H1 (cell line): Measurements from ENCODE around the gene NEGR1. TPM values are rescaled to one million over a fixed set of nuclear protein-coding genes. Genes with fewer than 3 reads are reported as not detected.

Experiments
- CTCF ChIA-PET: fragments of 300-600 bp; sonication (Branson Sonifier 250); formaldehyde crosslinking; loops from one replicate; lab custom pipeline; 2021; ENCODE audit not compliant: partially characterized antibody; lab: Charles Lee
- POLR2A ChIA-PET: fragments of 300-600 bp; sonication (Branson Sonifier 250); formaldehyde crosslinking; loops from one replicate; lab custom pipeline; 2021; ENCODE audit warnings: inconsistent platforms; ENCODE audit not compliant: partially characterized antibody; lab: Charles Lee
- DNase-seq, 2 experiments: peaks; one replicate each; pipeline versions ENCODE4 v3.0.0 to v3.0.0-alpha.2; 2010 to 2022; ENCODE audit warnings: low spot score in 2 of 2, low read depth in 1 of 2, mixed read lengths in 1 of 2
- FAIRE-seq: peaks from 2 replicates; lab custom pipeline; 2011; peaks lifted over from hg19 to GRCh38; lab: Jason Lieb, UNC
- H2AFZ ChIP-seq: 2 replicates; pipeline ENCODE4 v1.8.1; 2012; ENCODE audit warnings: low read length, inconsistent platforms
- H2AK5ac ChIP-seq: 2 replicates; pipeline ENCODE4 v1.6.1; 2013; ENCODE audit warnings: low read depth, low read length
- H2BK120ac ChIP-seq: replicated peaks from 2 replicates; pipeline ENCODE3; 2013; ENCODE audit warnings: low read depth, low read length, inconsistent platforms
- H2BK12ac ChIP-seq: 2 replicates; pipeline ENCODE4 v1.6.1; 2013; ENCODE audit warnings: low read depth, low read length
- H2BK15ac ChIP-seq: 2 replicates; pipeline ENCODE4 v1.6.1; 2013; ENCODE audit warnings: low read length
- H2BK20ac ChIP-seq: 2 replicates; pipeline ENCODE4 v1.6.1; 2013; ENCODE audit warnings: low read length
- H2BK5ac ChIP-seq: 2 replicates; pipeline ENCODE4 v1.6.1; 2013; ENCODE audit warnings: low read depth, low read length
- H3K14ac ChIP-seq: 2 replicates; pipeline ENCODE4 v1.6.1; 2013; ENCODE audit warnings: inconsistent platforms; ENCODE audit not compliant: insufficient read length
- H3K18ac ChIP-seq: 2 replicates; pipeline ENCODE4 v1.6.1; 2013; ENCODE audit warnings: low read length; ENCODE audit errors: extremely low read depth
- H3K23ac ChIP-seq: 2 replicates; pipeline ENCODE4 v1.6.1; 2013; ENCODE audit warnings: inconsistent platforms; ENCODE audit not compliant: insufficient read length
- H3K23me2 ChIP-seq: 2 replicates; pipeline ENCODE4 v1.6.1; 2013; ENCODE audit warnings: low read depth, low read length
- H3K27ac ChIP-seq: 2 replicates; pipeline ENCODE4 v1.6.1; 2011; ENCODE audit warnings: low read depth, low read length, inconsistent platforms
- H3K27me3 ChIP-seq, 4 experiments: replicated peaks in 1 of 4; 1 replicate in 1 of 4; 2 replicates in 3 of 4; pipeline versions ENCODE4 v1.6.1 to v1.8.1; 2011 to 2013; ENCODE audit warnings: low read length in 3 of 4, mild to moderate bottlenecking in 3 of 4, inconsistent platforms in 2 of 4, mixed read lengths in 2 of 4, moderate library complexity in 1 of 4; ENCODE audit not compliant: control insufficient read depth in 3 of 4, insufficient read depth in 3 of 4; ENCODE audit errors: extremely low read depth in 1 of 4
- H3K36me3 ChIP-seq, 4 experiments: 2 replicates each; pipeline versions ENCODE4 v1.6.1 to v1.8.1; 2011 to 2013; ENCODE audit warnings: mild to moderate bottlenecking in 4 of 4, low read length in 3 of 4, moderate library complexity in 2 of 4, control low read depth in 1 of 4, inconsistent platforms in 1 of 4; ENCODE audit not compliant: insufficient read depth in 4 of 4, control insufficient read depth in 2 of 4
- H3K4ac ChIP-seq: replicated peaks from 2 replicates; pipeline ENCODE3; 2013; ENCODE audit warnings: low read length, low read depth, mixed read lengths, inconsistent platforms; ENCODE audit not compliant: insufficient read length
- H3K4me1 ChIP-seq, 4 experiments: replicated peaks in 1 of 4; 1 replicate in 1 of 4; 2 replicates in 3 of 4; pipeline versions ENCODE4 v1.6.1 to v1.8.1; 2011 to 2013; ENCODE audit warnings: low read length in 3 of 4, inconsistent platforms in 2 of 4, mixed read lengths in 1 of 4; ENCODE audit not compliant: insufficient read depth in 4 of 4, control insufficient read depth in 3 of 4
- H3K4me2 ChIP-seq, 2 experiments: 2 replicates each; pipeline versions ENCODE4 v1.6.1 to v1.8.1; 2011 to 2013; ENCODE audit warnings: low read depth in 2 of 2, low read length in 2 of 2, control low read depth in 1 of 2, inconsistent platforms in 1 of 2, mild to moderate bottlenecking in 1 of 2; ENCODE audit not compliant: insufficient read depth in 1 of 2
- H3K4me3 ChIP-seq, 4 experiments: fragments of 200-600, 300-600 bp in 1 of 4; sonication (generic), shearing (Covaris generic), sonication (Bioruptor Twin) in 1 of 4; 2 replicates each; pipeline versions ENCODE4 v1.5.1 to v1.8.1; 2011 to 2016; ENCODE audit warnings: low read length in 4 of 4, low read depth in 3 of 4, control low read depth in 2 of 4, inconsistent platforms in 2 of 4, mild to moderate bottlenecking in 2 of 4, mixed read lengths in 1 of 4, moderate library complexity in 1 of 4; ENCODE audit not compliant: insufficient read depth in 2 of 4; ENCODE audit errors: extremely low read depth in 1 of 4
- H3K56ac ChIP-seq: replicated peaks from 2 replicates; pipeline ENCODE3; 2013; ENCODE audit warnings: low read depth, mild to moderate bottlenecking, mixed read lengths, low read length, inconsistent platforms; ENCODE audit not compliant: insufficient read length
- H3K79me1 ChIP-seq: 2 replicates; pipeline ENCODE4 v1.6.1; 2013; ENCODE audit warnings: low read depth, low read length, control low read depth
- H3K79me2 ChIP-seq, 2 experiments: 2 replicates each; pipeline versions ENCODE4 v1.6.1 to v1.8.1; 2012 to 2013; ENCODE audit warnings: low read length in 2 of 2, mild to moderate bottlenecking in 2 of 2, inconsistent platforms in 1 of 2; ENCODE audit not compliant: insufficient read depth in 2 of 2, control insufficient read depth in 1 of 2
- H3K9ac ChIP-seq, 4 experiments: replicated peaks in 1 of 4; 1 replicate in 1 of 4; 2 replicates in 3 of 4; pipeline versions ENCODE4 v1.6.1 to v1.8.1; 2011 to 2013; ENCODE audit warnings: low read depth in 3 of 4, low read length in 3 of 4, control low read depth in 2 of 4, mild to moderate bottlenecking in 2 of 4, moderate library complexity in 2 of 4, inconsistent platforms in 1 of 4; ENCODE audit errors: extremely low read depth in 1 of 4
- H3K9me3 ChIP-seq, 2 experiments: 2 replicates each; pipeline versions ENCODE4 v1.6.1 to v1.8.1; 2012 to 2013; ENCODE audit warnings: mild to moderate bottlenecking in 2 of 2, moderate library complexity in 2 of 2, control low read depth in 1 of 2, inconsistent platforms in 1 of 2, low read depth in 1 of 2, low read length in 1 of 2, mixed read lengths in 1 of 2; ENCODE audit not compliant: insufficient read depth in 2 of 2
- H4K20me1 ChIP-seq, 2 experiments: replicated peaks in 1 of 2; 2 replicates each; pipeline versions ENCODE3 to v1.8.1; 2011 to 2013; ENCODE audit warnings: inconsistent platforms in 2 of 2, low read length in 2 of 2, mild to moderate bottlenecking in 1 of 2; ENCODE audit not compliant: insufficient read depth in 2 of 2, control insufficient read depth in 1 of 2
- H4K5ac ChIP-seq: 2 replicates; pipeline ENCODE4 v1.6.1; 2013; ENCODE audit warnings: low read length, low read depth, mixed read lengths, inconsistent platforms; ENCODE audit not compliant: insufficient read length
- H4K8ac ChIP-seq: 2 replicates; pipeline ENCODE4 v1.8.0; 2013; ENCODE audit warnings: mild to moderate bottlenecking, moderate library complexity, low read length, inconsistent platforms; ENCODE audit not compliant: insufficient read depth; ENCODE audit errors: extremely low read depth
- H4K91ac ChIP-seq: replicated peaks from 2 replicates; pipeline ENCODE3; 2013; ENCODE audit warnings: low read length, mixed read lengths, inconsistent platforms; ENCODE audit not compliant: insufficient read length
- ASH2L ChIP-seq: fragments of 200-600, 300-600 bp; sonication (generic); IDR thresholded peaks from one replicate; pipeline ENCODE4 v1.7.1; 2017; ENCODE audit warnings: low read length
- CHD1 ChIP-seq: IDR thresholded peaks from 2 replicates; pipeline ENCODE4 v1.6.1; 2012; ENCODE audit warnings: low read depth, low read length, improper control_type of control experiment
- CTCF ChIP-seq, 3 experiments: IDR thresholded peaks; 1 replicate in 2 of 3; 2 replicates in 1 of 3; pipeline versions ENCODE4 v1.5.1 to v1.6.1; 2011; ENCODE audit warnings: low read length in 3 of 3, mild to moderate bottlenecking in 3 of 3, inconsistent platforms in 2 of 3, low read depth in 1 of 3, moderate library complexity in 1 of 3; ENCODE audit not compliant: insufficient read depth in 1 of 3; ENCODE audit errors: control extremely low read depth in 1 of 3
- JUN ChIP-seq: IDR thresholded peaks from 2 replicates; pipeline ENCODE4 v1.6.1; 2011; ENCODE audit warnings: low read depth, mild to moderate bottlenecking, improper control_type of control experiment, low read length
- JUND ChIP-seq: IDR thresholded peaks from 2 replicates; pipeline ENCODE4 v1.6.1; 2011; ENCODE audit warnings: mild to moderate bottlenecking, improper control_type of control experiment, low read length
- KDM4A ChIP-seq: IDR thresholded peaks from one replicate; pipeline ENCODE4 v1.7.1; 2012; ENCODE audit warnings: low read depth, mild to moderate bottlenecking, moderate library complexity, low read length, inconsistent platforms; ENCODE audit not compliant: severe bottlenecking
- NRF1 ChIP-seq: IDR thresholded peaks from 2 replicates; pipeline ENCODE4 v1.6.1; 2011; ENCODE audit warnings: mild to moderate bottlenecking, low read depth, low read length, improper control_type of control experiment
- RXRA ChIP-seq: IDR thresholded peaks from 2 replicates; pipeline ENCODE4 v1.6.1; 2011; ENCODE audit warnings: low read depth, mild to moderate bottlenecking, low read length, moderate library complexity; ENCODE audit not compliant: insufficient read depth
- SAP30 ChIP-seq: fragments of 300-600 bp; sonication (generic); IDR thresholded peaks from 2 replicates; pipeline ENCODE4 v1.7.1; 2012; ENCODE audit warnings: low read length, moderate library complexity, mild to moderate bottlenecking, inconsistent platforms; ENCODE audit not compliant: insufficient read depth, insufficient replicate concordance
- SIX5 ChIP-seq: IDR thresholded peaks from 2 replicates; pipeline ENCODE4 v1.6.1; 2011; ENCODE audit warnings: mild to moderate bottlenecking, low read depth, low read length
- TAF1 ChIP-seq: IDR thresholded peaks from 2 replicates; pipeline ENCODE4 v1.6.1; 2011; ENCODE audit warnings: mild to moderate bottlenecking, low read depth, low read length
- USF2 ChIP-seq: IDR thresholded peaks from 2 replicates; pipeline ENCODE4 v1.6.1; 2011; ENCODE audit warnings: low read length, improper control_type of control experiment
- polyA plus RNA-seq, 7 experiments: library from polyadenylated mRNA; depleted of rRNA in 3 of 7; stranded (reverse) in 5 of 7; unstranded in 2 of 7; fragments of >200 nt in 5 of 7; fragments of 200-250 nt in 2 of 7; gene quantifications; 1 replicate in 5 of 7; 2 replicates in 1 of 7; 4 replicates in 1 of 7; pipeline versions ENCODE4 v1.2.1 to v1.2.3, GENCODE V29; 2011 to 2013; ENCODE audit warnings: missing spikeins in 2 of 7, mixed read lengths in 2 of 7
- total RNA-seq: library from RNA; stranded (reverse); fragmentation: NEBNext Ultra II Directional; extraction: Animal tissue kit (Norgen Biotek cat#: 25700); gene quantifications from 2 replicates; pipeline ENCODE4 v1.2.1, GENCODE V29; 2021

Gene NEGR1
- total and polyA plus RNA-seq, 2 of the 8 experiments (the other 6 are each of a cell fraction or from before 2014, with no cell fraction given), result 0.71 to 1.3 TPM

- no peak overlapping the region for H2BK120ac ChIP-seq
- H3K4me1 ChIP-seq, result no peaks in the 10 kb centered on the region
- H2AFZ ChIP-seq, result no peak overlapping the region
- H3K4me3 ChIP-seq, result no peak overlapping the region
- H3K27me3 ChIP-seq, result no peaks in the 10 kb centered on the region
- ChIA-PET POLR2A (no interaction called here), CTCF (no interaction called here)
- no peaks in the 10 kb centered on the region for H3K36me3 ChIP-seq
- no peak overlapping the region for H3K23ac ChIP-seq
- H2BK20ac ChIP-seq, result no peak overlapping the region
- H4K5ac ChIP-seq, result no peak overlapping the region
- DNase-seq (no peak), FAIRE-seq (no peak)
- H3K14ac ChIP-seq, result no peak overlapping the region
- no peak overlapping the region for H4K91ac ChIP-seq
- H3K9ac ChIP-seq, result no peak overlapping the region
- H3K56ac ChIP-seq, result no peak overlapping the region
- no peak overlapping the region for H2AK5ac ChIP-seq
- H3K27ac ChIP-seq, result no peak overlapping the region
- no peak overlapping the region for H2BK5ac ChIP-seq
- TF ChIP-seq JUN (no peak), TAF1 (no peak), CHD1 (no peak), RXRA (no peak), USF2 (no peak), SAP30 (no peak), CTCF (IDR thresholded peaks at IDR 0.05; ENCODE audit: control extremely low read depth in 1 of 3, insufficient read depth in 1 of 3, low read depth in 1 of 3, low read length in 3 of 3) (no peak), ASH2L (no peak), KDM4A (no peak), JUND (no peak), SIX5 (no peak), NRF1 (no peak)
- H4K20me1 ChIP-seq, result no peaks in the 10 kb centered on the region
- no peak overlapping the region for H2BK15ac ChIP-seq
- no peak overlapping the region for H3K4ac ChIP-seq
- no peaks in the 10 kb centered on the region for H3K79me1 ChIP-seq
- H3K79me2 ChIP-seq, result no peaks in the 10 kb centered on the region
- H3K23me2 ChIP-seq, result no peaks in the 10 kb centered on the region
- no peak overlapping the region for H3K18ac ChIP-seq
- H3K9me3 ChIP-seq, result no peaks in the 10 kb centered on the region
- no peak overlapping the region for H3K4me2 ChIP-seq
- no peak overlapping the region for H2BK12ac ChIP-seq
- H4K8ac ChIP-seq, result no peak overlapping the region
Observed at GRCh38 chr1:71498542-71498941, 783.8 kb downstream of the NEGR1 start.
